Cardiac muscle cell (in vitro differentiated cells and primary cell): ENCODE measurements around the gene GATAD2B. TPM values are rescaled to one million over a fixed set of nuclear protein-coding genes. Genes with fewer than 3 reads are reported as not detected.

ENCODE experiments used
- DNase-seq, 2 donors: peaks; one replicate each; pipeline versions ENCODE4 v3.0.0 to v3.0.0-alpha.2; 2010 to 2017; ENCODE audit warnings: low read depth in 1 of 2, low spot score in 1 of 2
- H3K27ac ChIP-seq: fragments of 200-600 bp; sonication (generic); 2 replicates; pipeline ENCODE4 v1.5.1; 2016
- H3K27me3 ChIP-seq: fragments of 200-600 bp; sonication (generic); 2 replicates; pipeline ENCODE4 v1.6.0; 2016; ENCODE audit warnings: control low read depth
- H3K36me3 ChIP-seq: fragments of 200-600 bp; sonication (generic); 2 replicates; pipeline ENCODE4 v1.5.1; 2016; ENCODE audit warnings: control low read depth
- H3K4me1 ChIP-seq: fragments of 200-600 bp; sonication (generic); 2 replicates; pipeline ENCODE4 v1.8.1; 2017; ENCODE audit warnings: low read depth, mild to moderate bottlenecking, mixed run types
- H3K4me3 ChIP-seq: fragments of 200-600 bp; sonication (generic); 2 replicates; pipeline ENCODE4 v1.5.1; 2016; ENCODE audit warnings: mild to moderate bottlenecking
- H3K9me3 ChIP-seq: fragments of 200-600 bp; sonication (generic); 2 replicates; pipeline ENCODE4 v1.5.1; 2017; ENCODE audit warnings: low read depth, mild to moderate bottlenecking, control low read depth
- polyA plus RNA-seq: library from polyadenylated mRNA; unstranded; fragments of >200 nt; fragmentation: Nextera tagmentation; extraction: Ambion mirVana; gene quantifications from 2 replicates; pipeline ENCODE4 v1.2.1, GENCODE V29; 2016
- total RNA-seq: library from RNA; depleted of rRNA; stranded (reverse); fragments of >200 nt; gene quantifications from 2 replicates; pipeline ENCODE4 v1.2.3, GENCODE V29; 2016
- TF ChIP-seq, protein P1 (sequence below): IDR thresholded peaks from 2 replicates; pipeline ENCODE4 v1.5.1; 2012; ENCODE audit warnings: low read depth, mild to moderate bottlenecking, low read length

GATAD2B gene
- total and polyA plus RNA-seq, 2 experiments from 2014 or later, result 8.1 to 19.6 TPM

DNA sequence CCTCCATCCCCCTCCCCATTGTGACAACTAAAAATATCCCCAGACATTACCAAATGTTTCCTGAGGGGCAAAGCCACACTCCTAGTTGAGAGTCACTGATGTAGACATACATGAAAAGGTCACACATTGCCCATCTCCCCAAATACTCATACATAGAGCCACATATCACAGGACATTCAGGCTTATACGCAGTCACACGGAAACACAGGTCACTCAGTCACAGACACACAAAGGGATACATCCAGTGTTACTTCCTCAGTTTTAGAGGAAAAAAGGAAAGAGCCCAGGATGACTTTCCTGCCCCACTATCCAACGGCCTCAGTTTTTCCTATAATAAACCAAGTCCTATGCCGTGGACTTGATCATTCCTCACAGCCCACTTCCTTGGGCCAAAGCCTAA, 38.6 kb upstream of the GATAD2B start:
- DNase-seq, result no peak
- H3K9me3 ChIP-seq, result no peaks in the 10 kb centered on the region
- no peak overlapping the region for H3K27ac ChIP-seq
- no peak overlapping the region for H3K4me3 ChIP-seq
- H3K27me3 ChIP-seq, result no peaks in the 10 kb centered on the region
- TF ChIP-seq, protein P1, sequence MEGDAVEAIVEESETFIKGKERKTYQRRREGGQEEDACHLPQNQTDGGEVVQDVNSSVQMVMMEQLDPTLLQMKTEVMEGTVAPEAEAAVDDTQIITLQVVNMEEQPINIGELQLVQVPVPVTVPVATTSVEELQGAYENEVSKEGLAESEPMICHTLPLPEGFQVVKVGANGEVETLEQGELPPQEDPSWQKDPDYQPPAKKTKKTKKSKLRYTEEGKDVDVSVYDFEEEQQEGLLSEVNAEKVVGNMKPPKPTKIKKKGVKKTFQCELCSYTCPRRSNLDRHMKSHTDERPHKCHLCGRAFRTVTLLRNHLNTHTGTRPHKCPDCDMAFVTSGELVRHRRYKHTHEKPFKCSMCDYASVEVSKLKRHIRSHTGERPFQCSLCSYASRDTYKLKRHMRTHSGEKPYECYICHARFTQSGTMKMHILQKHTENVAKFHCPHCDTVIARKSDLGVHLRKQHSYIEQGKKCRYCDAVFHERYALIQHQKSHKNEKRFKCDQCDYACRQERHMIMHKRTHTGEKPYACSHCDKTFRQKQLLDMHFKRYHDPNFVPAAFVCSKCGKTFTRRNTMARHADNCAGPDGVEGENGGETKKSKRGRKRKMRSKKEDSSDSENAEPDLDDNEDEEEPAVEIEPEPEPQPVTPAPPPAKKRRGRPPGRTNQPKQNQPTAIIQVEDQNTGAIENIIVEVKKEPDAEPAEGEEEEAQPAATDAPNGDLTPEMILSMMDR, result no peak
- H3K36me3 ChIP-seq, result peaks cover 6% of the 10 kb centered on the region
- peaks cover 23% of the 10 kb centered on the region for H3K4me1 ChIP-seq

DNA sequence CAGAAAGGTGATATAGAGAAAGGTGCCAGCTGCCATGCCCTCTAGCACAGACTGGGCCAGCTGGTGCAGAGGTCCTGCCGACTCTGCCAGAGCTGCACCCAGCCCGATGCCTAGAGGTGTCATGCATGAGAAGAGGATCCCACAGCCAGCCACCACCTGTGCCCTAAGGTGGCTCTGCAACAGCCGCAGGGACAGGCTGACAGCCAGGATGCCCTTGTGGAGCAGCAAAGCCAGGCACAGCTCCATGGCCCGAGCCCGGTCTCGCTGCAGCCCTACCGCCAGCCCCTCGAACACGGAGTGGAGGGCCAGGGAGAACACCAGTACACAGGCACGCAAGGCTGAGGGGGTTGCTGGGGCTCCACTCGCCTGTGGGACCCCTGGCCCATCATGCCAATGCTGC, 37.4 kb upstream of the GATAD2B start:
- H3K9me3 ChIP-seq, result no peaks in the 10 kb centered on the region
- H3K27ac ChIP-seq, result peak overlapping the region; percentile 7
- H3K36me3 ChIP-seq, result peaks cover 6% of the 10 kb centered on the region
- DNase-seq, result no peak
- H3K27me3 ChIP-seq, result no peaks in the 10 kb centered on the region
- TF ChIP-seq, protein P1, result no peak
- H3K4me3 ChIP-seq, result no peak overlapping the region
- peaks cover 33% of the 10 kb centered on the region for H3K4me1 ChIP-seq

DNA sequence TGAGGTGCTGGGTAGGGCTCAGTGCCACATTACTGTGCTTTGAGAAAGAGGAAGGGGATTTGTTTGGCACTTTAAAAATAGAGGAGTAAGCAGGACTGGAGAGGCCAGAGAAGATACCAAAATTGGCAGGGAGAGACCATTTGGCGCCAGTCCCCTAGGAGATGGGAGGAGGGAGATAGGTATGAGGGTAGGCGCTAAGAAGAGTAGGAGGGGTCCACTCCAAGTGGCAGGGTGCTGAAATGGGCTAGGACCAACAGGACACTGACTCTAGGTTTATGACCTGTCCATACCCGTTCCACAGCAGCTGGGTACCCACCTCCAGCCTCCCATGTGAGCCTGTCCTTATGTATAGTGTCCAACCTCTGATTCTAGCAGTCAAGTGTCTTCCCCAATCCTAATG, 36.7 kb upstream of the GATAD2B start:
- Histone ChIP-seq H3K4me3 (no peak overlapping the region), H3K27me3 (no peaks in the 10 kb centered on the region), H3K9me3 (no peaks in the 10 kb centered on the region), H3K36me3 (peaks cover 6% of the 10 kb centered on the region), H3K27ac (peak overlapping the region; percentile 7), H3K4me1 (peaks cover 33% of the 10 kb centered on the region)
- TF ChIP-seq, protein P1, result no peak
- DNase-seq, result no peak

DNA sequence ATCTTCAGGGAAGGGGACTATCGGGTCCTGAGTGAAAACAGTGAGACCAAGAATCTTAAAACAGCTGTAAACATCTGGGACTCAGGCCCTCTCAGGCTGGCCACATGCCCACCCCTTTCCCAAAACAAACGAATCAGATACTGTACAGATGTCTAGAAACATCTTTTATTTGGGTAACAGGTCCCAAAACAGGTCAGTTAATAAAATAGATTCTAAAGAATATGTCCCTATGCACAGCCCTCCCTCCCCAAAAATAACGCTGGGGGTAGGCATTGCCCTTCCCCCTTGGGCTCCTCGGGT, 36.1 kb upstream of the GATAD2B start:
- H3K36me3 ChIP-seq, result peaks cover 6% of the 10 kb centered on the region
- H3K4me1 ChIP-seq, result peaks cover 37% of the 10 kb centered on the region
- TF ChIP-seq, protein P1, result no peak
- H3K9me3 ChIP-seq, result no peaks in the 10 kb centered on the region
- H3K27ac ChIP-seq, result peak overlapping the region; percentile 7
- no peak overlapping the region for H3K4me3 ChIP-seq
- H3K27me3 ChIP-seq, result no peaks in the 10 kb centered on the region
- DNase-seq, result no peak

DNA sequence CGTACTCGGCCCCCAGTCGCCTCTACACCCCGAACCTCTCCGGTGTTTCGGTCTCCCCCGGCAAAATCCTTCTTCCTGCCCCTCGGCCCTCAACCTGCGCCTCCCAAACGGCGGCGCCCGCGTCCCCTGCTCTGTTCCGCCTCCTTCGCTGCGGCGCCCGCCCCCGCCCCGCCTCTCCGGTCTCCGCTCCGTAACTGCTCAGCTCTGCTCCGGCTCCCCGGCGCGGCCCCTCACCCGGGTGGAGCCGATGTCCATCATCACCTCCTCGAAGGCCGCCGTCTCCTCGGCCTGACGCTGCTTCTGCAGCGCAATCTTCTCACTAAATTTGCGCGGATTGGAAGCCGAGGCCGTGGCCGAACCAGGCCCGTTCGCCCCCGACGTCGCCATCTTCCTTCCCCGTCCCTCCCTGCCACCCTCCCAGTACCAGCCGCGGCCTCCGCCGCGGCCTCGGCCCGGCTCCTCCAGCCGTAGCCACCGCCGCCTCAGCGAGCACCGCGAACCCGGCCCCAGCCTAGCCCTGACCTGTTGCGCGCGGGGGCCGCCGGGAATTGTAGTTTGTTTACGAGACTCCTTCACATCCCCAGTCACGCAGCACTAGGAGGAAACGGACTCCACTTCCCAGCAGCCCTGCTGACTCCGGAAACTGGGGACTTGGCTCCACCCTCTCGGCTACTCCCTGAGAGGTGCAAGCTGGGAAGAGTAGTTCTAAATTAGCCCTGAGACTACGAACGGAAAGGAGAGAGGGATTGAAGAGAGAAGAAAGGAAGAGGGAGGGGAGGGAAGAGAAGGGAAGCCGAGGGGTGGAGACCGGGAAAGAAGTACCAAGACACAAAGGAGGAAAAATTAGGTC, 35.6 kb upstream of the GATAD2B start, which contains the start of gene CRTC2:
CRTC2 (minus strand) TSS at position 502 of the 850 bp plus-strand sequence; CDS start at position 387, 115 bp downstream.
- peaks cover 6% of the 10 kb centered on the region for H3K36me3 ChIP-seq
- peak; percentile 99 for DNase-seq
- no peaks in the 10 kb centered on the region for H3K27me3 ChIP-seq
- TF ChIP-seq, protein P1, result no peak
- peak within 1 kb of the TSS; percentile 84 for H3K27ac ChIP-seq
- peak within 1 kb of the TSS; percentile 65 for H3K4me3 ChIP-seq
- no peaks in the 10 kb centered on the region for H3K9me3 ChIP-seq
- peaks cover 37% of the 10 kb centered on the region for H3K4me1 ChIP-seq
